Measurements from ENCODE around the gene CRYZL1.

The CRYZL1 gene

DNA sequence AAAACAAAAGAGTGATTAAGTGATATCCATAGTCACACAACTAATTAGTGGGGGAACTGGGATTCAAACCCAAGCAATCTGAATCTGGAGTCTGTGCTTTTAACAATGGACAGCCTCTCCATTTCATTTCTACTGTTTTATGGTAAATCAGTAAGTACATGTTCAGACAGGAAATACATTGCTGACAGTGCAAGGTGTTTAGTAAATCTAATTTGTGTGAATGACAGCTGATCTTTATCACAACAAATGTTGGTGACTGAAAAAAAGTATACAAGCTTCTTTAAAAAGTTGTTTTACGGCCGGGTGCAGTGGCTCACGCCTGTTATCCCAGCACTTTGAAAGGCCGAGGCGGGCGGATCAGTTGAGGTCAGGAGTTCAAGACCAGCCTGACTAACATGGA lies 73.6 kb downstream of the CRYZL1 start:
- no peak for DNase-seq (ENCODE audit: insufficient read length, low spot score)
- no peak for FAIRE-seq

- FAIRE-seq (no peak), DNase-seq (ENCODE audit: insufficient read length, low spot score) (no peak)
These were observed 75.0 kb downstream of the CRYZL1 start for GRCh38 chr21:33566514-33566913.

GRCh38 chr21:33562389-33562788 lies 79.2 kb downstream of the CRYZL1 start:
- DNase-seq (ENCODE audit: insufficient read length, low spot score) (no peak), FAIRE-seq (no peak)

GRCh38 chr21:33561373-33561772 lies 80.2 kb downstream of the CRYZL1 start:
- no peak for DNase-seq (ENCODE audit: insufficient read length, low spot score)
- no peak for FAIRE-seq

- no peak for FAIRE-seq
These were observed 80.6 kb downstream of the CRYZL1 start for GRCh38 chr21:33560965-33561364.

DNA sequence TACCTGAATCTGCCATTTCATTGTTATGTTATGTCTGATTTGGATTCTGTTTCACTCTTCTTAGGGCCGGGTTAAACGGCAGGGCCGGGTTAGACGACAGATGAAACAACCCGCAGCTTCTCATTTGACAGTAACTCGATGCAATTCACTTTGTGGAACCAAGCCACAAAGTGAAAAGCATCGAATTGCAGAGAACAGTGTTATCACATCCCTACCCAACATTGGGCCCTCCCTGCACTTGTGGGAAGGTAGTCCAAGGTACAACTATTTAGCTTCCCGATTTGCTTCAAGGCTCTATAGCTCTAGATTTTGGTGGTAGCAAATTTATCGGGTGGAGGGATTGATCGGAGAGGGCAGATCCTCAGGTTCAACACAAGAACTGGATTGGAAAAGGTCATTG lies 81.7 kb downstream of the CRYZL1 start:
- no peak for DNase-seq (ENCODE audit: insufficient read length, low spot score)
- no peak for FAIRE-seq

More at GRCh38 chr21:33560965-33561364, 80.6 kb downstream of the CRYZL1 start:
- DNase-seq (ENCODE audit: insufficient read length, low spot score): no peak

DNA sequence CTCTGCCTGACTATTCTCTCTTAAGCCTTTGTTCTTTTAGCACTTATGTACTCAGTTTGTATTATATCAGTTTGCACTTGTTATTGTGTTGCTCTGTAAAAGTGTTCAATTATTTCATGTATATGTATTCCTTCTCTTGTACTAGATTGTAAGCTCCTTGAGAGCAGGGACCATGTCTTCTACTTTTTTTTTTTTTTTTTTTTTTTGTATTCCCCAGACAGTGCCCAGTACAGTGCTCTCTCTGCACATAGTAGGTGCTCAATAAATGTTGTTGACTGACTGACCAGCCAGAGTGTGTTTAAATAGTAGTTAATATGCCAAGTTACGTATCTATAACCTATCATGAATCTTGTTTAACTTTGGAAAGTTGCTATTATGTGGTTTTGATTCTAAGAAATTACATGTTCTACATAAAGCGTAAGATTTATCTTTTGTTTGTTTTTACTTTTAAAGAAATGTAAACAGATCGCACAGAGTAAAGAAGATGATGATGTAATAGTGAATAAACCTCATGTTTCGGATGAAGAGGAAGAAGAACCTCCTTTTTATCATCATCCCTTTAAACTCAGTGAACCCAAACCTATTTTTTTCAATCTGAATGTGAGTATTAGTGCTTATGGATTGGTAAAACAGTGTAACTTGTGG lies 82.6 kb downstream of the CRYZL1 start:
- FAIRE-seq: no peak

GRCh38 chr21:33557447-33557846 lies 84.1 kb downstream of the CRYZL1 start:
- DNase-seq (ENCODE audit: insufficient read length, low spot score) (no peak), FAIRE-seq (no peak)

More for the DNA sequence above, 82.6 kb downstream of the CRYZL1 start:
- no peak for DNase-seq (ENCODE audit: insufficient read length, low spot score)

DNA sequence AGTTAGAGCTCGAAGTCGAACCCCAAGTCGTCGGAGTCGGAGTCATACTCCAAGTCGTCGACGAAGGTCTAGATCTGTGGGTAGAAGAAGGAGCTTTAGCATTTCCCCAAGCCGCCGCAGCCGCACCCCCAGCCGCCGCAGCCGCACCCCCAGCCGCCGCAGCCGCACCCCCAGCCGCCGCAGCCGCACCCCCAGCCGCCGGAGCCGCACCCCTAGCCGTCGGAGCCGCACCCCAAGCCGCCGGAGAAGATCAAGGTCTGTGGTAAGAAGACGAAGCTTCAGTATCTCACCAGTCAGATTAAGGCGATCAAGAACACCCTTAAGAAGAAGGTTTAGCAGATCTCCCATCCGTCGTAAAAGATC lies 86.6 kb downstream of the CRYZL1 start:
- DNase-seq (ENCODE audit: insufficient read length, low spot score) (no peak), FAIRE-seq (no peak)

DNA sequence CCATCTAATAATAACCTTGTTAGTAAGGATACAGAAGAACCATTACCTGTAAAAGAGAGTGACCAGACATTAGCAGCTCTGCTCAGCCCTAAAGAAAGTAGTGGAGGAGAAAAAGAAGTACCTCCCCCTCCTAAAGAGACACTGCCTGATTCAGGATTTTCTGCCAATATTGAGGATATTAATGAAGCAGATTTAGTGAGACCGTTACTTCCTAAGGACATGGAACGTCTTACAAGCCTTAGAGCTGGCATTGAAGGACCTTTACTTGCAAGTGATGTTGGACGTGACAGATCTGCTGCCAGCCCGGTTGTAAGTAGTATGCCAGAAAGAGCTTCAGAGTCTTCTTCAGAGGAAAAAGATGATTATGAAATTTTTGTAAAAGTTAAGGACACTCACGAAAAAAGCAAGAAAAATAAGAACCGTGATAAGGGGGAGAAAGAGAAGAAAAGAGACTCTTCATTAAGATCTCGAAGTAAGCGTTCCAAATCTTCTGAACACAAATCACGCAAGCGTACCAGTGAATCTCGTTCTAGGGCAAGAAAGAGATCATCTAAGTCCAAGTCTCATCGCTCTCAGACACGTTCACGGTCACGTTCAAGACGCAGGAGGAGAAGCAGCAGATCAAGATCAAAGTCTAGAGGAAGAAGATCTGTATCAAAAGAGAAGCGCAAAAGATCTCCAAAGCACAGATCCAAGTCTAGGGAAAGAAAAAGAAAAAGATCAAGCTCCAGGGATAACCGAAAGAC lies 87.1 kb downstream of the CRYZL1 start:
- DNase-seq (ENCODE audit: insufficient read length, low spot score) (no peak), FAIRE-seq (no peak)

- FAIRE-seq: no peak
- DNase-seq (ENCODE audit: insufficient read length, low spot score): no peak
These were observed 88.4 kb downstream of the CRYZL1 start for GRCh38 chr21:33552999-33553598.

DNA sequence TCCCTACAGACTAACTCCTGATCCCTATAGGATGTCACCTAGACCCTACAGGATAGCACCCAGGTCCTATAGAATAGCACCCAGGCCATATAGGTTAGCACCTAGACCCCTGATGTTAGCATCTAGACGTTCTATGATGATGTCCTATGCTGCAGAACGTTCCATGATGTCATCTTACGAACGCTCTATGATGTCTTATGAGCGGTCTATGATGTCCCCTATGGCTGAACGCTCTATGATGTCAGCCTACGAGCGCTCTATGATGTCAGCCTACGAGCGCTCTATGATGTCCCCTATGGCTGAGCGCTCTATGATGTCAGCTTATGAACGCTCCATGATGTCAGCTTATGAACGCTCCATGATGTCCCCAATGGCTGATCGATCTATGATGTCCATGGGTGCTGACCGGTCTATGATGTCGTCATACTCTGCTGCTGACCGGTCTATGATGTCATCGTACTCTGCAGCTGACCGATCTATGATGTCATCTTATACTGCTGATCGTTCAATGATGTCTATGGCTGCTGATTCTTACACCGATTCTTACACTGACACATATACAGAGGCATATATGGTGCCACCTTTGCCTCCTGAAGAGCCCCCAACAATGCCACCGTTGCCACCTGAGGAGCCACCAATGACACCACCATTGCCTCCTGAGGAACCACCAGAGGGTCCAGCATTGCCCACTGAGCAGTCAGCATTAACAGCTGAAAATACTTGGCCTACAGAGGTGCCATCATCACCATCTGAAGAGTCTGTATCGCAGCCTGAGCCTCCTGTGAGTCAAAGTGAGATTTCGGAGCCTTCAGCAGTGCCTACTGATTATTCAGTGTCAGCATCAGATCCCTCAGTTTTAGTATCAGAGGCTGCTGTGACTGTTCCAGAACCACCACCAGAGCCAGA lies 89.2 kb downstream of the CRYZL1 start:
- DNase-seq (ENCODE audit: insufficient read length, low spot score) (no peak), FAIRE-seq (no peak)

DNA sequence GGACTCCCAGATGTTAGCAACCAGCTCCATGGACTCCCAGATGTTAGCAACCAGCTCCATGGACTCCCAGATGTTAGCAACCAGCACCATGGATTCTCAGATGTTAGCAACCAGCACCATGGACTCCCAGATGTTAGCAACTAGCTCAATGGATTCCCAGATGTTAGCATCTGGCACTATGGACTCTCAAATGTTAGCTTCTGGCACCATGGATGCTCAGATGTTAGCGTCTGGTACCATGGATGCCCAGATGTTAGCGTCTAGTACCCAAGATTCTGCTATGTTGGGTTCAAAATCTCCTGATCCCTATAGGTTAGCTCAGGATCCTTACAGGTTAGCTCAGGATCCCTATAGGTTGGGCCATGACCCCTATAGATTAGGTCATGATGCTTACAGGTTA lies 89.9 kb downstream of the CRYZL1 start:
- DNase-seq (ENCODE audit: insufficient read length, low spot score) (no peak), FAIRE-seq (no peak)

- DNase-seq (ENCODE audit: insufficient read length, low spot score) (no peak), FAIRE-seq (no peak)
These were observed 90.5 kb downstream of the CRYZL1 start for GRCh38 chr21:33550772-33551660.

DNA sequence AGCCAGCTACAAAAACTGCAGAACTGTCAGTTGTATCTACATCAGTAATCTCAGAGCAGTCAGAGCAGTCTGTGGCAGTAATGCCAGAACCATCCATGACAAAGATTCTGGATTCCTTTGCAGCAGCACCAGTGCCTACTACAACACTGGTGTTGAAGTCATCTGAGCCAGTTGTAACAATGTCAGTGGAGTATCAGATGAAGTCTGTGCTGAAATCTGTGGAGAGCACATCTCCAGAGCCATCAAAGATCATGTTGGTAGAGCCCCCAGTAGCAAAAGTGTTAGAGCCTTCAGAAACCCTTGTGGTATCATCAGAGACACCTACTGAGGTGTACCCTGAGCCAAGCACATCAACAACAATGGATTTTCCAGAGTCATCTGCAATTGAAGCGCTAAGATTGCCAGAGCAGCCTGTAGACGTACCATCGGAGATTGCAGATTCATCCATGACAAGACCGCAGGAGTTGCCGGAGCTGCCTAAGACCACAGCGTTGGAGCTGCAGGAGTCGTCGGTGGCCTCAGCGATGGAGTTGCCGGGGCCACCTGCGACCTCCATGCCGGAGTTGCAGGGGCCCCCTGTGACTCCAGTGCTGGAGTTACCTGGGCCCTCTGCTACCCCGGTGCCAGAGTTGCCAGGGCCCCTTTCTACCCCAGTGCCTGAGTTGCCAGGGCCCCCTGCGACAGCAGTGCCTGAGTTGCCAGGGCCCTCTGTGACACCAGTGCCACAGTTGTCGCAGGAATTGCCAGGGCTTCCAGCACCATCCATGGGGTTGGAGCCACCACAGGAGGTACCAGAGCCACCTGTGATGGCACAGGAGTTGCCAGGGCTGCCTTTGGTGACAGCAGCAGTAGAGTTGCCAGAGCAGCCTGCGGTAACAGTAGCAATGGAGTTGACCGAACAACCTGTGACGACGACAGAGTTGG lies 91.4 kb downstream of the CRYZL1 start:
- DNase-seq (ENCODE audit: insufficient read length, low spot score) (no peak), FAIRE-seq (no peak)

GRCh38 chr21:33546086-33546485 lies 95.5 kb downstream of the CRYZL1 start:
- FAIRE-seq: no peak
- DNase-seq (ENCODE audit: insufficient read length, low spot score): no peak

DNA sequence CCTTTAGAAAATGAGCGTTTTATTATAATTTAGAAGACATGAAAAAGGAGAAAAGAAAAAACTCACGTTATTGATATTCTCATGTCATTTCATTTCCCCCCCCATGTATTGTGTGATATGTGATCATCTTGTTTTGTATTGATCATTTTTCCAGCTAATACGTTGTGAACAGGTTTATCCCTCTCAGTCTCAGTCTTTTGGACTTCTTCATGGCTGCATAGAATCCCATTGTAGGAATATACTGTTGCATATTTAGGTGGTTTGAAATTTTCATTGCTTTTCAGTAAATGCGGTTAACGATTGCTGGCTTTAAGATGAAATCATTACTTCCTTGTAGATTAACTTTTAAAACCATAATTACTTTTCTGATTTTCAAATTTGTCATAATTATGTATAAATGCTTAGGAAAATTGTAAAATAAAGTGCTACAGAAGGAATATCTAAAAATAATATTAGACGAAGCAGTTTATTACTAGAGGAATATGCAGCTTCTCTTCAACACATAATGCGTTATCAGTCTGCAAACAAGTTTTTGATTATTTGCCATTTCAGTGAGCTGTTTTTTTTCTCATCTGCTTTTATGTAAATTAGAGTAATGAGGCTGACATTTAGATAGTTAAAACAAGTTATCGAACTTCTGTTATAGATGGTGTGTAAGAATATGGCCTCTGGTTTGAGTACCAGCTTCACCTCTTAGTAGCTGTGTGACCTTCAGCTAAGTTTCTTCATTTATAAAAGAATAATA lies 96.9 kb downstream of the CRYZL1 start:
- FAIRE-seq (no peak), DNase-seq (ENCODE audit: insufficient read length, low spot score) (no peak)

- FAIRE-seq: no peak
- DNase-seq (ENCODE audit: insufficient read length, low spot score): no peak
These were observed 97.9 kb downstream of the CRYZL1 start for GRCh38 chr21:33543505-33544129.
